HepG2 (cell line): ENCODE data around the gene ACO1. TPM values are rescaled to one million over a fixed set of nuclear protein-coding genes. Genes with fewer than 3 reads are reported as not detected.

ENCODE experiments used
- ATAC-seq: fragments of 200-7000 bp; cut with Tn5 transposase; 3 replicates; pipeline ENCODE4 v1.9.1; 2020; ENCODE audit warnings: mild to moderate bottlenecking, moderate library complexity
- BruUV-seq: library from RNA; stranded (reverse); fragments of 400-500 nt; replicated peaks from 2 replicates; lab custom pipeline; 2021; lab: Mats Ljungman, UMichigan
- CTCF ChIA-PET: fragments of 300-600 bp; formaldehyde crosslinking; extraction: SDS; loops from one replicate; lab custom pipeline; 2021; ENCODE audit warnings: low total read pairs, inconsistent platforms, low intra/inter-chr PET ratio; lab: Yijun Ruan, JAX
- POLR2A ChIA-PET: fragments of 350-600 bp; sonication (Branson Sonifier 250); formaldehyde crosslinking; loops from one replicate; lab custom pipeline; 2020; ENCODE audit warnings: antibody characterized with exemption, inconsistent platforms; lab: Yijun Ruan, JAX
- DNase-seq: peaks from one replicate; pipeline ENCODE4 v3.0.0-alpha.2; 2015; ENCODE audit warnings: low spot score
- FAIRE-seq: peaks from 3 replicates; lab custom pipeline; 2011; peaks lifted over from hg19 to GRCh38; lab: Jason Lieb, UNC
- H2AFZ ChIP-seq: one replicate; pipeline ENCODE4 v1.6.1; 2011; ENCODE audit warnings: low read length, inconsistent platforms
- H3K27ac ChIP-seq: fragments of 300-600 bp; 3 replicates; pipeline ENCODE4 v1.8.0; 2011; ENCODE audit warnings: mixed run types, mild to moderate bottlenecking, mixed read lengths, low read length, inconsistent platforms; ENCODE audit not compliant: insufficient read depth; ENCODE audit errors: extremely low read length
- H3K27me3 ChIP-seq, 2 experiments: fragments of 200-600 bp in 1 of 2; 2 replicates in 1 of 2; 3 replicates in 1 of 2; pipeline versions ENCODE4 v1.6.0 to v1.8.0; 2011; ENCODE audit warnings: low read length in 2 of 2, mild to moderate bottlenecking in 2 of 2, moderate library complexity in 2 of 2, inconsistent platforms in 1 of 2; ENCODE audit not compliant: insufficient read depth in 2 of 2, control insufficient read depth in 1 of 2
- H3K36me3 ChIP-seq, 2 experiments: fragments of 200-600 bp in 1 of 2; replicated peaks in 1 of 2; 2 replicates in 1 of 2; 3 replicates in 1 of 2; pipeline versions ENCODE4 v1.5.1 to v1.8.0; 2011; ENCODE audit warnings: low read length in 2 of 2, inconsistent platforms in 1 of 2; ENCODE audit not compliant: insufficient read depth in 2 of 2, control insufficient read depth in 1 of 2
- H3K4me1 ChIP-seq: 2 replicates; pipeline ENCODE4 v1.5.1; 2012; ENCODE audit warnings: low read length, inconsistent platforms; ENCODE audit not compliant: insufficient read depth
- H3K4me2 ChIP-seq: 2 replicates; pipeline ENCODE4 v1.6.0; 2011; ENCODE audit warnings: low read depth, low read length, inconsistent platforms
- H3K4me3 ChIP-seq, 3 experiments: fragments of 200-600 bp in 1 of 3; sonication (generic), shearing (Covaris generic) in 1 of 3; replicated peaks in 1 of 3; 2 replicates each; pipeline ENCODE4 v1.5.1; 2011 to 2016; ENCODE audit warnings: low read length in 3 of 3, inconsistent platforms in 2 of 3, low read depth in 2 of 3, mild to moderate bottlenecking in 2 of 3, control low read depth in 1 of 3, mixed read lengths in 1 of 3; ENCODE audit not compliant: insufficient read depth in 1 of 3
- H3K79me2 ChIP-seq: one replicate; pipeline ENCODE4 v1.6.1; 2011; ENCODE audit warnings: low read length, inconsistent platforms; ENCODE audit not compliant: insufficient read depth
- H3K9ac ChIP-seq: 2 replicates; pipeline ENCODE4 v1.6.0; 2011; ENCODE audit warnings: mild to moderate bottlenecking, low read depth, low read length, inconsistent platforms; ENCODE audit not compliant: insufficient read depth
- H3K9me3 ChIP-seq: 2 replicates; pipeline ENCODE4 v1.5.1; 2012; ENCODE audit warnings: mild to moderate bottlenecking, low read length
- H4K20me1 ChIP-seq: 2 replicates; pipeline ENCODE4 v1.6.0; 2011; ENCODE audit warnings: inconsistent platforms, mild to moderate bottlenecking, low read length, moderate library complexity; ENCODE audit not compliant: insufficient read depth
- ARID5B ChIP-seq: IDR thresholded peaks from 2 replicates; pipeline ENCODE4 v1.4.0; 2020; ENCODE audit warnings: mild to moderate bottlenecking, missing genetic modification reagents
- EP300 ChIP-seq, 3 experiments: sonication (generic) in 1 of 3; formaldehyde crosslinking in 1 of 3; IDR thresholded peaks; 2 replicates each; pipeline versions ENCODE4 v1.5.1 to v1.6.1; 2011 to 2020; ENCODE audit warnings: low read depth in 2 of 3, low read length in 2 of 3, borderline replicate concordance in 1 of 3, improper control_type of control experiment in 1 of 3, mild to moderate bottlenecking in 1 of 3, missing genetic modification reagents in 1 of 3, moderate library complexity in 1 of 3
- HOXA9 ChIP-seq: sonication (generic); formaldehyde crosslinking; IDR thresholded peaks from 2 replicates; pipeline ENCODE4 v1.8.1; 2022; ENCODE audit warnings: missing genetic modification reagents, mild to moderate bottlenecking, moderate library complexity, borderline replicate concordance
- JDP2 ChIP-seq: sonication (generic); formaldehyde crosslinking; IDR thresholded peaks from 2 replicates; pipeline ENCODE4 v1.8.1; 2022; ENCODE audit warnings: missing genetic modification reagents, borderline replicate concordance
- JUND ChIP-seq: sonication (generic); formaldehyde crosslinking; IDR thresholded peaks from 2 replicates; pipeline ENCODE4 v1.8.0; 2022; ENCODE audit warnings: mild to moderate bottlenecking, missing genetic modification reagents
- MAFK ChIP-seq, 2 experiments: IDR thresholded peaks in 1 of 2; conservative IDR thresholded peaks in 1 of 2; 2 replicates each; pipeline ENCODE4 v1.6.1; 2011; ENCODE audit warnings: improper control_type of control experiment in 2 of 2, low read length in 2 of 2
- RARG ChIP-seq: sonication (generic); formaldehyde crosslinking; IDR thresholded peaks from 2 replicates; pipeline ENCODE4 v1.4.0; 2020; ENCODE audit warnings: low read depth, mild to moderate bottlenecking, missing genetic modification reagents
- SALL1 ChIP-seq: sonication (generic); formaldehyde crosslinking; IDR thresholded peaks from 2 replicates; pipeline ENCODE4 v1.8.0; 2022; ENCODE audit warnings: mild to moderate bottlenecking, missing genetic modification reagents
- SRY ChIP-seq: sonication (generic); formaldehyde crosslinking; IDR thresholded peaks from 2 replicates; pipeline ENCODE4 v1.8.0; 2022; ENCODE audit warnings: mild to moderate bottlenecking, missing genetic modification reagents
- XBP1 ChIP-seq: sonication (generic); formaldehyde crosslinking; IDR thresholded peaks from 2 replicates; pipeline ENCODE4 v1.5.0; 2020; ENCODE audit warnings: missing genetic modification reagents
- ZBTB33 ChIP-seq: sonication (generic); formaldehyde crosslinking; IDR thresholded peaks from 2 replicates; pipeline ENCODE4 v1.4.0; 2020; ENCODE audit warnings: missing genetic modification reagents
- ZNF207 ChIP-seq: fragments of 450-650 bp; IDR thresholded peaks from 2 replicates; pipeline ENCODE4 v1.6.1; 2016; ENCODE audit warnings: antibody characterized with exemption, borderline replicate concordance
- ZNF362 ChIP-seq: sonication (generic); formaldehyde crosslinking; IDR thresholded peaks from 2 replicates; pipeline ENCODE4 v1.4.0; 2020; ENCODE audit warnings: missing genetic modification reagents, mild to moderate bottlenecking, borderline replicate concordance
- ZNF841 ChIP-seq: sonication (generic); formaldehyde crosslinking; IDR thresholded peaks from 2 replicates; pipeline ENCODE4 v1.8.1; 2023; ENCODE audit warnings: missing genetic modification reagents, borderline replicate concordance
- WGBS: methylation state at CpG from one replicate; pipeline ENCODE4 v1.1.6; 2017; ENCODE audit warnings: low lambda C conversion rate; 5-methylcytosine and 5-hydroxymethylcytosine counted together
- in situ Hi-C: cut with HindIII; loops from 2 replicates; pipeline ENCODE4 v1.10.0; 2017; ENCODE audit warnings: low pct_unique_long_range_greater_than_20kb; ENCODE audit not compliant: extremely low pct_ligation_motif_present
- intact Hi-C: fragments of 100-400 bp; cut with micrococcal nuclease; formaldehyde crosslinking; loops from one replicate; pipeline ENCODE4 v1.10.0; 2022; ENCODE audit not compliant: unreplicated experiment
- polyA plus RNA-seq, 8 experiments: library from polyadenylated mRNA; depleted of rRNA in 3 of 8; stranded (reverse) in 7 of 8; unstranded in 1 of 8; fragments of >200 nt; fragmentation: Illumina TruSeq in 4 of 8; extraction: Trizol in 4 of 8; gene quantifications; 2 replicates each; pipeline versions ENCODE4 v1.2.1 to v1.2.3, GENCODE V29; 2011 to 2016; ENCODE audit warnings: low read depth in 4 of 8, missing spikeins in 1 of 8, mixed read lengths in 1 of 8; ENCODE audit not compliant: insufficient read depth in 1 of 8
- total RNA-seq, 5 experiments: library from RNA; depleted of rRNA; stranded (reverse); fragments of >200 nt; fragmentation: Illumina TruSeq; extraction: Trizol; gene quantifications; 2 replicates each; pipeline ENCODE4 v1.2.3, GENCODE V29; 2016; ENCODE audit warnings: low read depth in 1 of 5

Gene ACO1
- total and polyA plus RNA-seq, 2 of the 13 experiments (the other 11 are each of a cell fraction or from before 2014, with no cell fraction given), result 20.1 to 48.2 TPM

GRCh38 chr9:32382565-32383320 lies 1.7 kb upstream of the ACO1 start:
- peaks cover 45% of the 10 kb centered on the region for H3K4me1 ChIP-seq
- H4K20me1 ChIP-seq, result no peaks in the 10 kb centered on the region
- H2AFZ ChIP-seq, result no peak overlapping the region
- H3K36me3 ChIP-seq, result no peaks in the 10 kb centered on the region
- no peak for ATAC-seq
- ChIA-PET CTCF (interaction anchor here (0.8 to 1.9 kb wide), 2 partner anchors 190 to 197 kb away, joined by 3 to 5 read pairs; partner anchors contain the start of gene NDUFB6), POLR2A (interaction anchor here (3.0 kb wide), 1 partner anchor 169 kb away, joined by 30 read pairs; the partner anchor contains the start of genes SMIM27 and TOPORS)
- H3K4me3 ChIP-seq, result no peak overlapping the region
- no TSS peak for BruUV-seq
- 71% methylated on average over 14 of the region's 14 CpGs for WGBS
- no peak for DNase-seq
- no peaks in the 10 kb centered on the region for H3K9me3 ChIP-seq
- in situ Hi-C loops (loop anchor here (5.0 kb wide), 3 partner anchors 50 to 190 kb away; partner anchors contain the start of genes NDUFB6 and RIGI), intact Hi-C loops (no loop called here)
- no peak for FAIRE-seq
- H3K4me2 ChIP-seq, result no peak overlapping the region
- H3K9ac ChIP-seq, result no peak overlapping the region
- no peak overlapping the region for H3K27ac ChIP-seq
- peaks cover 26% of the 10 kb centered on the region for H3K79me2 ChIP-seq
- H3K27me3 ChIP-seq, result no peaks in the 10 kb centered on the region; a peak in 1 of 5 replicates
- TF ChIP-seq ARID5B (CRISPR knock-in tag) (no peak), EP300 (IDR thresholded peaks at IDR 0.05; ENCODE audit: low read depth in 2 of 2, low read length in 2 of 2) (no peak), EP300 (CRISPR knock-in tag; IDR thresholded peaks at IDR 0.05; ENCODE audit: borderline replicate concordance) (no peak), SALL1 (no peak), JDP2 (CRISPR knock-in tag) (no peak), ZNF362 (CRISPR knock-in tag) (no peak), HOXA9 (CRISPR knock-in tag) (no peak), ZNF841 (CRISPR knock-in tag) (no peak), JUND (CRISPR knock-in tag) (no peak), XBP1 (CRISPR knock-in tag) (no peak), ZNF207 (no peak), SRY (CRISPR knock-in tag) (no peak), RARG (CRISPR knock-in tag) (no peak), MAFK (conservative IDR thresholded peaks at IDR 0.05 in 1 of 2, IDR thresholded peaks at IDR 0.05 in 1 of 2; ENCODE audit: low read length in 2 of 2) (no peak), ZBTB33 (CRISPR knock-in tag) (no peak)
